Measurements from ENCODE around the gene TMEM132C. TPM values are rescaled to one million over a fixed set of nuclear protein-coding genes. Genes with fewer than 3 reads are reported as not detected.

Gene TMEM132C
- total and polyA plus RNA-seq, 2 of the 8 experiments (the other 6 are each of a cell fraction or from before 2014, with no cell fraction given): 0.23 to 0.76 TPM

DNA sequence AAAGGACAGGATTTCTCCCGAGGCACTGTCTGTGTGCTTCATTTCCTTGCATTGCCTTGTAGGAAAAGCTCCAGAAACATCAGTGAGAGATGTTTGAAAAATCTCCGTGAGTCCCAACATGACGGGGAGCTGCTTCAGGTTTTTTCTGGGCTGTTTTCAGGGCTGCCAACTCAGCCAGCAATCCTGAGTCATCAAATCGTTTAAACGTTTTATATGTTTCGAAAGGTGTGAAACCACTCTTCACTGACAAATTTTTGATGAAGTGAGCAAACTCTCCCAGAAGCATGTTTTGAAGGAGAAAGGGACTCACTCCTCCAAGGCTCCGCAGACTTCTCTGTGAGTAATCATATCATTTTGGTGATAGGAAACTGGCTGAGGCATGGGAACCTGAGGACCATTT is 240.5 kb downstream of the TMEM132C start:
- Histone ChIP-seq H4K5ac (ENCODE audit: insufficient read length, low read depth, low read length) (no peak overlapping the region), H3K27me3 (replicated peaks in 1 of 4; ENCODE audit: control insufficient read depth in 3 of 4, extremely low read depth in 1 of 4, insufficient read depth in 3 of 4, low read length in 3 of 4) (no peaks in the 10 kb centered on the region; a peak in 1 of 7 replicates), H2BK15ac (ENCODE audit: low read length) (no peak overlapping the region), H3K9ac (replicated peaks in 1 of 4; ENCODE audit: extremely low read depth in 1 of 4, low read depth in 3 of 4, low read length in 3 of 4) (no peak overlapping the region), H2BK120ac (replicated peaks; ENCODE audit: low read depth, low read length) (no peak overlapping the region), H3K9me3 (ENCODE audit: insufficient read depth in 2 of 2, low read depth in 1 of 2, low read length in 1 of 2) (peaks cover 11 to 19% of the 10 kb centered on the region in 2 experiments; a peak in 3 of 4 replicates), H2BK20ac (ENCODE audit: low read length) (no peak overlapping the region), H3K79me2 (ENCODE audit: control insufficient read depth in 1 of 2, insufficient read depth in 2 of 2, low read length in 2 of 2) (no peaks in the 10 kb centered on the region), H2BK5ac (ENCODE audit: low read depth, low read length) (no peak overlapping the region), H3K36me3 (ENCODE audit: control insufficient read depth in 2 of 4, insufficient read depth in 4 of 4, low read length in 3 of 4) (no peaks in the 10 kb centered on the region), H3K23me2 (ENCODE audit: low read depth, low read length) (no peaks in the 10 kb centered on the region), H2AFZ (ENCODE audit: low read length) (no peak overlapping the region), H4K8ac (ENCODE audit: extremely low read depth, insufficient read depth, low read length) (no peak overlapping the region), H3K4me1 (replicated peaks in 1 of 4; ENCODE audit: control insufficient read depth in 3 of 4, insufficient read depth in 4 of 4, low read length in 3 of 4) (peaks cover 0 to 3% (median 0%) of the 10 kb centered on the region in 4 experiments; a peak in 2 of 7 replicates), H2AK5ac (ENCODE audit: low read depth, low read length) (no peak overlapping the region), H3K4ac (replicated peaks; ENCODE audit: insufficient read length, low read depth, low read length) (no peak overlapping the region), H3K56ac (replicated peaks; ENCODE audit: insufficient read length, low read depth, low read length) (no peak overlapping the region), H3K4me3 (ENCODE audit: extremely low read depth in 1 of 4, insufficient read depth in 2 of 4, low read depth in 3 of 4, low read length in 4 of 4) (no peak overlapping the region), H4K91ac (replicated peaks; ENCODE audit: insufficient read length, low read length) (no peak overlapping the region), H3K14ac (ENCODE audit: insufficient read length) (no peak overlapping the region), H3K79me1 (ENCODE audit: low read depth, low read length) (no peaks in the 10 kb centered on the region), H4K20me1 (replicated peaks in 1 of 2; ENCODE audit: control insufficient read depth in 1 of 2, insufficient read depth in 2 of 2, low read length in 2 of 2) (no peaks in the 10 kb centered on the region), H3K18ac (ENCODE audit: extremely low read depth, low read length) (no peak overlapping the region), H2BK12ac (ENCODE audit: low read depth, low read length) (no peak overlapping the region), H3K27ac (ENCODE audit: low read depth, low read length) (no peak overlapping the region), H3K4me2 (ENCODE audit: insufficient read depth in 1 of 2, low read depth in 2 of 2, low read length in 2 of 2) (no peak overlapping the region), H3K23ac (ENCODE audit: insufficient read length) (no peak overlapping the region)
- CTCF ChIA-PET (ENCODE audit: partially characterized antibody): no interaction called here
- DNase-seq (ENCODE audit: low read depth in 1 of 2, low spot score in 2 of 2) (no peak), FAIRE-seq (no peak)
- TF ChIP-seq JUND (IDR thresholded peaks at IDR 0.05; ENCODE audit: low read length) (no peak), SP1 (IDR thresholded peaks at IDR 0.05; ENCODE audit: low read depth, low read length) (no peak), RXRA (IDR thresholded peaks at IDR 0.05; ENCODE audit: insufficient read depth, low read depth, low read length) (no peak), CREB1 (IDR thresholded peaks at IDR 0.05) (no peak), GABPA (IDR thresholded peaks at IDR 0.05; ENCODE audit: borderline replicate concordance, insufficient read depth, low read length) (no peak), TEAD4 (IDR thresholded peaks at IDR 0.05; ENCODE audit: low read depth, low read length) (no peak)
- WGBS, 2 experiments (ENCODE audit: extremely low coverage in 1 of 2, insufficient coverage in 1 of 2, insufficient read length in 1 of 2, insufficient replicate concordance in 2 of 2, low coverage in 1 of 2, low lambda C conversion rate in 2 of 2, missing lambda C conversion rate in 1 of 2): 82% methylated on average over 7 of the region's 7 CpGs; no CpG with 5 or more reads in 1 of the 2 experiments
- POLR2A ChIA-PET (ENCODE audit: partially characterized antibody): no interaction called here
